Measurements from ENCODE around the gene HOXD9.

- TF ChIP-seq CTCF (conservative IDR thresholded peaks at IDR 0.05; ENCODE audit: low read depth, low read length) (no peak), EZH2 (IDR thresholded peaks at IDR 0.05; ENCODE audit: low read length, unreplicated experiment) (no peak), EZH2phosphoT487 (IDR thresholded peaks at IDR 0.05; ENCODE audit: borderline replicate concordance, low read length) (no peak)
Observed at GRCh38 chr2:176105078-176105729, 17.3 kb upstream of the HOXD9 start.

Data from PC-3 (cell line).